Peyer's patch (tissue), 4 donors: Measurements from ENCODE around the gene GLTPD2.

Experiments used
- POLR2A ChIP-seq, 2 donors: fragments of 450-650 bp; IDR thresholded peaks; one replicate each; pipeline ENCODE4 v1.5.1; 2017; ENCODE audit warnings: antibody characterized with exemption in 2 of 2, mild to moderate bottlenecking in 2 of 2, moderate library complexity in 2 of 2
- TF ChIP-seq, protein P1 (sequence below), 6 experiments: fragments of 450-650 bp in 4 of 6; fragments of 200-600 bp in 2 of 6; sonication (generic) in 1 of 6; IDR thresholded peaks; one replicate each; pipeline ENCODE4 v1.5.1; 2017 to 2019; ENCODE audit warnings: antibody characterized with exemption in 6 of 6, mild to moderate bottlenecking in 3 of 6, moderate library complexity in 1 of 6

DNA sequence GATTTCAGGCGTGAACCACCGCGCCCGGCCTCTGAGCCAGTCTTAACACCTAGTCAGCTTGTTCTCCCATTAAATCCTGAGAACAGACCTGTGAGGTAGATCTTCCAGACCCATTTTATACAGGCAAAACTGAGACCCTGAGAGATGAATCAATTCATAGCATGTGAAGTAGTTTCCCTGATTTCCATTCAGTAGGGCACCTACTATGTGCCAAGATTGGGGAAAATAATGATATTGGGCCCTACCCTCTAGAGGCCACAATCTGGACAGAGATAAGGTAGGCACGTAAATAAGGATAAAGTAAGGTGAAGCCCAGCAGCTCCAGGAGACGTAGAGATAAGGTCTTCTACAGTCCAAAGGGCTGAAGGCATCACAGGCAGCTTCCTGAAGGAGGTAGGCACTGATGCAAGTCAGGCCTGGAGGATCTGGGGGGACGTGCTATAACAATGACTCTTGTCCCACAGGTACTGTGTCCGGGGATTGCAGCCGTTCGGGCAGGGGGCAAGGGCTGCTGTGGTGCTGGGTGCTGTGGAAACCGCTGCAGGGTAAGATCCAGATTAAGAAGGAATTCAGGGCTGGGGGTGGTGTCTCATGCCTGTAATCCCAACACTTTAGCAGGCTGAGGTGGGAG lies 8.3 kb upstream of the GLTPD2 start:
- TF ChIP-seq, protein P1, sequence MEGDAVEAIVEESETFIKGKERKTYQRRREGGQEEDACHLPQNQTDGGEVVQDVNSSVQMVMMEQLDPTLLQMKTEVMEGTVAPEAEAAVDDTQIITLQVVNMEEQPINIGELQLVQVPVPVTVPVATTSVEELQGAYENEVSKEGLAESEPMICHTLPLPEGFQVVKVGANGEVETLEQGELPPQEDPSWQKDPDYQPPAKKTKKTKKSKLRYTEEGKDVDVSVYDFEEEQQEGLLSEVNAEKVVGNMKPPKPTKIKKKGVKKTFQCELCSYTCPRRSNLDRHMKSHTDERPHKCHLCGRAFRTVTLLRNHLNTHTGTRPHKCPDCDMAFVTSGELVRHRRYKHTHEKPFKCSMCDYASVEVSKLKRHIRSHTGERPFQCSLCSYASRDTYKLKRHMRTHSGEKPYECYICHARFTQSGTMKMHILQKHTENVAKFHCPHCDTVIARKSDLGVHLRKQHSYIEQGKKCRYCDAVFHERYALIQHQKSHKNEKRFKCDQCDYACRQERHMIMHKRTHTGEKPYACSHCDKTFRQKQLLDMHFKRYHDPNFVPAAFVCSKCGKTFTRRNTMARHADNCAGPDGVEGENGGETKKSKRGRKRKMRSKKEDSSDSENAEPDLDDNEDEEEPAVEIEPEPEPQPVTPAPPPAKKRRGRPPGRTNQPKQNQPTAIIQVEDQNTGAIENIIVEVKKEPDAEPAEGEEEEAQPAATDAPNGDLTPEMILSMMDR (IDR thresholded peaks at IDR 0.05): no peak
- TF ChIP-seq POLR2A (IDR thresholded peaks at IDR 0.05): no peak
